Caco-2 (cell line): ENCODE data around the gene OBI1. TPM values are rescaled to one million over a fixed set of nuclear protein-coding genes. Genes with fewer than 3 reads are reported as not detected.
A peak's percentile ranks its signal among the peaks of the same experiment; 100 is the strongest.

Experiments used
- BruUV-seq: library from RNA; stranded (reverse); fragments of 400-500 nt; replicated peaks from 2 replicates; lab custom pipeline; 2021; lab: Mats Ljungman, UMichigan
- CTCF ChIA-PET: fragments of 300-600 bp; sonication (Branson Sonifier 250); formaldehyde crosslinking; loops from one replicate; lab custom pipeline; 2022; ENCODE audit warnings: antibody characterized with exemption; lab: Charles Lee
- POLR2A ChIA-PET: fragments of 300-600 bp; sonication (Branson Sonifier 250); formaldehyde crosslinking; loops from one replicate; lab custom pipeline; 2022; ENCODE audit warnings: antibody characterized with exemption; lab: Charles Lee
- DNase-seq, 2 experiments: peaks; one replicate each; pipeline versions ENCODE4 v3.0.0 to v3.0.0-alpha.2; 2020 to 2022
- H3K27me3 ChIP-seq: replicated peaks from 2 replicates; pipeline ENCODE4 v1.6.0; 2011; ENCODE audit warnings: low read length; ENCODE audit not compliant: control insufficient read depth, insufficient read depth
- H3K36me3 ChIP-seq: 2 replicates; pipeline ENCODE4 v1.5.1; 2011; ENCODE audit warnings: low read length; ENCODE audit not compliant: control insufficient read depth, insufficient read depth
- H3K4me1 ChIP-seq: fragments of 250-450 bp; sonication (Bioruptor Pico); 2 replicates; pipeline ENCODE4 v1.5.1; 2020; ENCODE audit warnings: mild to moderate bottlenecking
- H3K4me3 ChIP-seq: 2 replicates; pipeline ENCODE4 v1.5.1; 2011; ENCODE audit warnings: low read depth, mild to moderate bottlenecking, control low read depth, low read length
- H3K9me3 ChIP-seq: fragments of 250-450 bp; sonication (Bioruptor Pico); 2 replicates; pipeline ENCODE4 v1.5.1; 2020; ENCODE audit warnings: mild to moderate bottlenecking, moderate library complexity
- H3K27ac Mint-ChIP-seq: one replicate; pipeline ENCODE4 v1.8.0; 2022; ENCODE audit warnings: mixed read lengths; ENCODE audit not compliant: unreplicated experiment
- H3K27me3 Mint-ChIP-seq: one replicate; pipeline ENCODE4 v1.8.0; 2022; ENCODE audit warnings: mixed read lengths; ENCODE audit not compliant: insufficient read depth, unreplicated experiment
- H3K36me3 Mint-ChIP-seq: one replicate; pipeline ENCODE4 v1.8.0; 2022; ENCODE audit warnings: mild to moderate bottlenecking, mixed read lengths; ENCODE audit not compliant: insufficient read depth, unreplicated experiment
- H3K4me1 Mint-ChIP-seq: one replicate; pipeline ENCODE4 v1.8.0; 2022; ENCODE audit warnings: low read depth, mixed read lengths; ENCODE audit not compliant: unreplicated experiment
- H3K4me3 Mint-ChIP-seq: one replicate; pipeline ENCODE4 v1.8.0; 2022; ENCODE audit warnings: mild to moderate bottlenecking, moderate library complexity, mixed read lengths; ENCODE audit not compliant: unreplicated experiment
- H3K9me3 Mint-ChIP-seq: one replicate; pipeline ENCODE4 v1.8.0; 2022; ENCODE audit warnings: mixed read lengths; ENCODE audit not compliant: unreplicated experiment
- intact Hi-C: fragments of 100-400 bp; cut with micrococcal nuclease; formaldehyde crosslinking; loops from one replicate; pipeline ENCODE4 v1.10.0; 2022; ENCODE audit not compliant: unreplicated experiment
- total RNA-seq: library from RNA; stranded (reverse); gene quantifications from 2 replicates; pipeline ENCODE4 v1.2.3, GENCODE V29; 2022
- TF ChIP-seq, protein P1 (sequence below), 2 experiments: fragments of 200-600 bp in 1 of 2; IDR thresholded peaks; 1 replicate in 1 of 2; 2 replicates in 1 of 2; pipeline versions ENCODE4 v1.5.1 to v1.8.0; 2011 to 2022; ENCODE audit warnings: antibody characterized with exemption in 1 of 2, control low read depth in 1 of 2, inconsistent platforms in 1 of 2, low read depth in 1 of 2, low read length in 1 of 2, mild to moderate bottlenecking in 1 of 2, moderate library complexity in 1 of 2; ENCODE audit not compliant: insufficient read depth in 1 of 2, severe bottlenecking in 1 of 2, unreplicated experiment in 1 of 2

Gene OBI1
- total RNA-seq, 1 experiment from 2014 or later: 19.9 TPM

GRCh38 chr13:78623132-78623531 lies 35.8 kb downstream of the OBI1 start:
- POLR2A ChIA-PET: no interaction called here
- CTCF ChIA-PET: no interaction called here
- BruUV-seq: no TSS peak

DNA sequence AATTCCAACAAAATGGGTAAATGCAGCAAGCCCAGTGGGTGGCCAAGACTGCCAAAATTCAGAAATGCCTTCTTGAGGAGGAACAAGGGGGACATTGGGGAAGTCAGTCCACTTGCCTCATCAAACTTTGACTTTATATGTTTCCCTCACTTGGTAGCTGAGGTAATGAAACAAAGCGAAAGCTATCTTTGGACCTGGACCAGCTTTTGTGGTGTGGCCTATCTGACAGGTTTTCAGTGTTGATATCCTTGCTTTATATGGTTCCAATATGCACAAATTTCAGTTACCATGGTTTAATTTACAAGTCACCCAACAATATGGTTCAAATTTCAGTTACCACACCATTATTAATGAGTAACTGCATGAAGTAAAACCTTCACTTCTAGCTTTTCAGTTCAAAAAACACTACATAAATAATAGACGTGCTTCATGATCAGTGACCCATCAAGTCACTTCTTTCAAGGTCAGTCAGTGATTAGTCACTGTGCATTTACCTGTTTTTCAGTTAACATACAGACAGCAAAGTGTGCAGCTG lies 38.0 kb downstream of the OBI1 start:
- TF ChIP-seq, protein P1, sequence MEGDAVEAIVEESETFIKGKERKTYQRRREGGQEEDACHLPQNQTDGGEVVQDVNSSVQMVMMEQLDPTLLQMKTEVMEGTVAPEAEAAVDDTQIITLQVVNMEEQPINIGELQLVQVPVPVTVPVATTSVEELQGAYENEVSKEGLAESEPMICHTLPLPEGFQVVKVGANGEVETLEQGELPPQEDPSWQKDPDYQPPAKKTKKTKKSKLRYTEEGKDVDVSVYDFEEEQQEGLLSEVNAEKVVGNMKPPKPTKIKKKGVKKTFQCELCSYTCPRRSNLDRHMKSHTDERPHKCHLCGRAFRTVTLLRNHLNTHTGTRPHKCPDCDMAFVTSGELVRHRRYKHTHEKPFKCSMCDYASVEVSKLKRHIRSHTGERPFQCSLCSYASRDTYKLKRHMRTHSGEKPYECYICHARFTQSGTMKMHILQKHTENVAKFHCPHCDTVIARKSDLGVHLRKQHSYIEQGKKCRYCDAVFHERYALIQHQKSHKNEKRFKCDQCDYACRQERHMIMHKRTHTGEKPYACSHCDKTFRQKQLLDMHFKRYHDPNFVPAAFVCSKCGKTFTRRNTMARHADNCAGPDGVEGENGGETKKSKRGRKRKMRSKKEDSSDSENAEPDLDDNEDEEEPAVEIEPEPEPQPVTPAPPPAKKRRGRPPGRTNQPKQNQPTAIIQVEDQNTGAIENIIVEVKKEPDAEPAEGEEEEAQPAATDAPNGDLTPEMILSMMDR (IDR thresholded peaks at IDR 0.05; ENCODE audit: insufficient read depth in 1 of 2, low read depth in 1 of 2, low read length in 1 of 2, severe bottlenecking in 1 of 2, unreplicated experiment in 1 of 2): no peak
- intact Hi-C loops: no loop called here
- H3K9me3 Mint-ChIP-seq: no peaks in the 10 kb centered on the region
- Histone ChIP-seq H3K36me3 (peaks cover 3% of the 10 kb centered on the region), H3K4me3 (no peak overlapping the region), H3K9me3 (no peaks in the 10 kb centered on the region), H3K4me1 (no peaks in the 10 kb centered on the region; the same call in 1 of the 2 replicates), H3K27me3 (no peaks in the 10 kb centered on the region)
- POLR2A ChIA-PET: no interaction called here
- BruUV-seq: no TSS peak
- H3K4me3 Mint-ChIP-seq: no peak overlapping the region
- peaks cover 27% of the 10 kb centered on the region for H3K36me3 Mint-ChIP-seq
- no peak for DNase-seq
- H3K4me1 Mint-ChIP-seq: peaks cover 15% of the 10 kb centered on the region
- H3K27ac Mint-ChIP-seq: no peak overlapping the region
- CTCF ChIA-PET: no interaction called here
- H3K27me3 Mint-ChIP-seq: no peaks in the 10 kb centered on the region

More at GRCh38 chr13:78623132-78623531, 35.8 kb downstream of the OBI1 start:
- peaks cover 1% of the 10 kb centered on the region; the same call in 1 of the 2 replicates for H3K36me3 ChIP-seq
- H3K27ac Mint-ChIP-seq: no peak overlapping the region
- intact Hi-C loops: no loop called here
- no peaks in the 10 kb centered on the region for H3K9me3 Mint-ChIP-seq
- peaks cover 23% of the 10 kb centered on the region for H3K4me1 Mint-ChIP-seq
- H3K9me3 ChIP-seq: no peaks in the 10 kb centered on the region
- no peak for DNase-seq
- peaks cover 22% of the 10 kb centered on the region for H3K36me3 Mint-ChIP-seq
- no peak overlapping the region for H3K4me3 ChIP-seq
- no peak overlapping the region for H3K4me3 Mint-ChIP-seq
- H3K27me3 ChIP-seq: no peaks in the 10 kb centered on the region
- no peaks in the 10 kb centered on the region; the same call in 1 of the 2 replicates for H3K4me1 ChIP-seq
- no peaks in the 10 kb centered on the region for H3K27me3 Mint-ChIP-seq
- TF ChIP-seq, protein P1 (IDR thresholded peaks at IDR 0.05; ENCODE audit: insufficient read depth in 1 of 2, low read depth in 1 of 2, low read length in 1 of 2, severe bottlenecking in 1 of 2, unreplicated experiment in 1 of 2): no peak

GRCh38 chr13:78618411-78618810 lies 40.5 kb downstream of the OBI1 start:
- DNase-seq: no peak
- TF ChIP-seq, protein P1 (IDR thresholded peaks at IDR 0.05; ENCODE audit: insufficient read depth in 1 of 2, low read depth in 1 of 2, low read length in 1 of 2, severe bottlenecking in 1 of 2, unreplicated experiment in 1 of 2): no peak
- Mint-ChIP-seq H3K9me3 (no peaks in the 10 kb centered on the region), H3K36me3 (peaks cover 44% of the 10 kb centered on the region), H3K27me3 (no peaks in the 10 kb centered on the region), H3K4me3 (no peak overlapping the region), H3K4me1 (peaks cover 6% of the 10 kb centered on the region), H3K27ac (peak overlapping the region; percentile 37)
- H3K9me3 ChIP-seq: no peaks in the 10 kb centered on the region
- no peaks in the 10 kb centered on the region; the same call in 1 of the 2 replicates for H3K4me1 ChIP-seq
- POLR2A ChIA-PET: no interaction called here
- H3K4me3 ChIP-seq: no peak overlapping the region
- H3K27me3 ChIP-seq: no peaks in the 10 kb centered on the region
- CTCF ChIA-PET: no interaction called here
- H3K36me3 ChIP-seq: peaks cover 3% of the 10 kb centered on the region
- intact Hi-C loops: no loop called here
- BruUV-seq: no TSS peak
